Activated T-cell treated with anti-CD3 and anti-CD28 coated beads for 4 hours (primary cell): ENCODE results near the gene KLK6.
"Not testable (repeated sequence)": the region's sequence is repeated elsewhere in the genome, so short reads cannot be mapped to it uniquely, and the experiment has no call there.

Experiments
- DNase-seq: peaks from one replicate; pipeline ENCODE4 v3.0.0-alpha.2; 2020

The KLK6 gene

GRCh38 chr19:50984416-50984815 is 15.0 kb upstream of the KLK6 start:
- DNase-seq = not testable (repeated sequence)

GRCh38 chr19:50983625-50984292 is 14.4 kb upstream of the KLK6 start, which contains the start of gene KLK7:
Gene KLK7, minus strand, starts transcription at chr19:50983917. Its CDS starts 1,518 bp downstream, at chr19:50982399.
- DNase-seq = no peak

- no peak for DNase-seq
Measured at GRCh38 chr19:50982186-50982585, 12.8 kb upstream of the KLK6 start.

- no peak for DNase-seq
Measured at GRCh38 chr19:50981587-50982146, 12.3 kb upstream of the KLK6 start.

GRCh38 chr19:50980208-50980607 is 10.8 kb upstream of the KLK6 start:
- no peak for DNase-seq

- no peak for DNase-seq
Measured at GRCh38 chr19:50979758-50980157, 10.4 kb upstream of the KLK6 start.

GRCh38 chr19:50978772-50979390 is 9.5 kb upstream of the KLK6 start:
- no peak for DNase-seq

GRCh38 chr19:50977626-50978025 is 8.2 kb upstream of the KLK6 start:
- no peak for DNase-seq

- no peak for DNase-seq
Measured at GRCh38 chr19:50975766-50976165, 6.4 kb upstream of the KLK6 start.

GRCh38 chr19:50974702-50975556 is 5.5 kb upstream of the KLK6 start:
- DNase-seq = no peak

GRCh38 chr19:50972795-50973376 is 3.5 kb upstream of the KLK6 start:
- no peak for DNase-seq

- not testable (repeated sequence) for DNase-seq
Measured at GRCh38 chr19:50969810-50970209, 419 bp upstream of the KLK6 start.

GRCh38 chr19:50968716-50969412 is 527 bp downstream of the KLK6 start:
- no peak for DNase-seq

- no peak for DNase-seq
Measured at GRCh38 chr19:50967929-50968715, 1.3 kb downstream of the KLK6 start.

- no peak for DNase-seq
Measured at GRCh38 chr19:50964266-50964665, 5.1 kb downstream of the KLK6 start.

GRCh38 chr19:50963381-50963780 is 6.0 kb downstream of the KLK6 start:
- no peak for DNase-seq

GRCh38 chr19:50962245-50962644 is 7.1 kb downstream of the KLK6 start:
- no peak for DNase-seq

GRCh38 chr19:50959731-50960500 is 9.5 kb downstream of the KLK6 start:
- no peak for DNase-seq

GRCh38 chr19:50957587-50957986 is 11.8 kb downstream of the KLK6 start:
- no peak for DNase-seq

- no peak for DNase-seq
Measured at GRCh38 chr19:50952910-50953309, 16.5 kb downstream of the KLK6 start, which contains the start of gene KLK5. Gene KLK5, minus strand, starts transcription at chr19:50953038. Its CDS starts 381 bp downstream, at chr19:50952657.

GRCh38 chr19:50949861-50950260 is 19.5 kb downstream of the KLK6 start:
- DNase-seq = no peak
